T-helper 22 cell (primary cell): ENCODE measurements around the gene POLD1.
"Not testable (repeated sequence)": the region's sequence is repeated elsewhere in the genome, so short reads cannot be mapped to it uniquely, and the experiment has no call there.

Experiments
- DNase-seq: peaks from one replicate; pipeline ENCODE4 v3.0.0-alpha.2; 2020; ENCODE audit warnings: low read depth

The POLD1 gene

DNA sequence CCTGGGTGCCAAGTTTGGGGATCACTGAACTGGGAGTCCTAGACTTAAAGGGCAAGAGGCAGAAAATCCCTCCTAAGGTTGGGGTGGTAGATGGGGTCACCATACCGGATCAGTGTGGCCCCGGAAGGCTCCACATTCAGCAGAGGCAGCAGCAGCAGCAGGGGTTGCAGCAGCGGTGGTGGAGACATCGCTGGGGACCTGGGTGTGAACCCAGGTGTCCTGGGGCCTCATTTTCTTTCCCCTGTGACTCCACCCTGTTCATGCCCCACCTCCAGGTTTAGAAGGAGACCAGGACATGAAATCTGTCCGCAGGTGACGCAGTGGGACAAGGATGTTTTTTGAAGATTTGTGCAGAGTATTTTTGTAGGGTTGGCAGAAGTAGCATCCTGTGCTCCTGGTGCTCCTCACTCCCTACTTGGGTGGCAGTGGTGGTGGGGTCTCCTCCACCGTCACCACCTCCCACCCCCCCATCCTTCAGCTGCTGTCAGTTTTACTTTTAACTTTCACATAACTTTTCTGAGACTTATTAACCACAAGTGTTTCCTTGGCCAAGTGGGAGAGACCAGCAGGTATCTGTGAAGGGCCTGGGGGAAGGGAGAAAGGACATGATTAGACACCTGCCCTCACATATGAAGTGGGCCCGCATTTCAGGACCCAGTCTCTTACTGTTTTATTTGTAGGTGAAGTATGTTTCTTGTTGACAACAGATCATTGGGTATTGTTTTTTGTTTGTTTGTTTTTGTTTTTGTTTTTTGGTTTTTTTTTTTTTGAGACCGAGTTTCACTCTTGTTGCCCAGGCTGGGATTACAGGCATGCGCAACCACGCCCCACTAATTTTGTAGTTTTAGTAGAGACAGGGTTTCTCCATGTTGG is 18.5 kb upstream of the POLD1 start, which contains the start of gene NAPSA:
NAPSA (minus strand) TSS at position 206 of the 873 bp plus-strand sequence; CDS start at position 188, 18 bp downstream.
- no peak for DNase-seq

GRCh38 chr19:50368649-50369570 is 15.2 kb upstream of the POLD1 start:
- peak; percentile 39 for DNase-seq

DNA sequence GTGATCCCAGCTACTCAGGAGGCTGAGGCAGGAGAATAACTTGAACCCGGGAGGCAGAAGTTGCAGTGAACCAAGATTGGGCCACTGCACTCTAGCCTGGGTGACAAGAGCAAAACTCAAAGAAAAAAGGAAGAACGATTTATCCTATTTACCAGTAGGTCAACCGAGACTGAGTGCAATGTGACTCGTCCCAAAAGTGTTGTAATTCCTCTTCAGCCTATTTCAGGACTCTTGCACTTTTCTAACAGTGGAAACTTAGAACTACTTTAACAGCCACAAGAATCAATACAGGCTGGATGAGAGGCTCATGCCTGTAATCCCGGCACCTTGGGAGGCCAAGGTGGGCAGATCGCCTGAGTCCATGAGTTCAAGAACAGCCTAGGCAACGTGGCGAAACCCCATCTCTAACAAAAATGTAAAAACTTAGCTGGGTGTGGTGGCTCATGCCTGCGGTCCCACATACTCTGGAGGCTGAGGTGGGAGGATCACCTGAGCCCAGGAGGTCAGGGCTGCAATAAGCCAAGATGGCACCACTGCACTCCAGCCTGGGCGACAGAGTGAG is 12.2 kb upstream of the POLD1 start:
- DNase-seq: no peak

DNA sequence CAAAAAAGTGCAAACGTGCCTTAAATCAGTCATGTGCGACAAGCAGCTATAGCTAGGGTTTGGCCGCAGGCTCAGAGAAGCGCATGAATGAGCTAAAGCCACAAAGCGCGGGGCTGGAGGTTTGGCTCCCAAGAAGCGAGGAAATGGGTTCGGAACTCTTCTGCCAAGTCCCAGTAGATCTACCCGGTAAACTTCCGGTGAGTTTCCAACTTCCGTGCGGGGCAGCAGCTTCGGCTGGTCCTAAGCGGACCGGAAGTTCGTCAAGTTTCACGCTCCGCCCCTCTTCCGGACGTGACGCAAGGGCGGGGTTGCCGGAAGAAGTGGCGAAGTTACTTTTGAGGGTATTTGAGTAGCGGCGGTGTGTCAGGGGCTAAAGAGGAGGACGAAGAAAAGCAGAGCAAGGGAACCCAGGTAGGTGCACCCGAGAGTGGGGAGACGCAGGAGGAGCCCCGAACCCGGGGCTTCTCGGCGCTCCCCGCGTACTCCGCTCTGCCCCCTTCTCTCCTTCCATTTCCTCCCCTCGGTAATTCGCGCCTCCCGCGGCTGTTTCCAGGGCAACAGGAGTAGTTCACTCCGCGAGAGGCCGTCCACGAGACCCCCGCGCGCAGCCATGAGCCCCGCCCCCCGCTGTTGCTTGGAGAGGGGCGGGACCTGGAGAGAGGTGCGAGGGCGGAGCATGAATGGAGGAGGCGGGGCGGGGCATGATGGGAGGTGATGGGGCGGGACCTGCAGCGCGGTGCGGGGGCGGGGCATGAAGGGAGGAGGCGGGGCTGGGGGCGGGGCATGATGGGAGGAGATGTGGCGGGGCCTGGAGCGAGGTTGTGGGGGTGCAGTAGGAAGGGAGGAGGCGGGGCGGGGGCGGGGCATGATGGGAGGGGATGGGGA is 7.7 kb upstream of the POLD1 start, which contains the start of gene NR1H2:
NR1H2 (plus strand) TSS at position 292 of the 885 bp plus-strand sequence. CDS start 1,149 bp downstream, outside the sequence.
- peak; percentile 88 for DNase-seq

DNA sequence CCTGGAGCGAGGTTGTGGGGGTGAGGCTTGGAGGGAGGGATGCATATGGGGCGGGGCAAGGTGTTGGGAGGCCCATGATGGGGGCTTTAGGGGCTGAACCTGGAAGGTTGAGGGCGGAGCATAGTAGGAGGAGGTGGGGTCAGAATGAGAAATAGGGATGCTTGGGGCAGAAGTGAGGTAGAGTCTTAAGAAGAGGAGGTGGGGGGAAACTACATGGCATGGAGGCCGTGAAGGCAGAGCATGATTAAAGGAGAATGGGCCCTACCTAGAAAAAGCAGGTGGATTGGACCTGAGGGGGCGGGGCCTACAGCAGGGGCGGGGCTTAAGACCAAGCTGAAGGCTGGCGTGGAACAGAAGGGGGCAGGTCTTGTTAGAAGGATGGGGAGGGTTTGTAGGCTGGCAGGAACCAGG is 7.1 kb upstream of the POLD1 start:
- peak; percentile 36 for DNase-seq

DNA sequence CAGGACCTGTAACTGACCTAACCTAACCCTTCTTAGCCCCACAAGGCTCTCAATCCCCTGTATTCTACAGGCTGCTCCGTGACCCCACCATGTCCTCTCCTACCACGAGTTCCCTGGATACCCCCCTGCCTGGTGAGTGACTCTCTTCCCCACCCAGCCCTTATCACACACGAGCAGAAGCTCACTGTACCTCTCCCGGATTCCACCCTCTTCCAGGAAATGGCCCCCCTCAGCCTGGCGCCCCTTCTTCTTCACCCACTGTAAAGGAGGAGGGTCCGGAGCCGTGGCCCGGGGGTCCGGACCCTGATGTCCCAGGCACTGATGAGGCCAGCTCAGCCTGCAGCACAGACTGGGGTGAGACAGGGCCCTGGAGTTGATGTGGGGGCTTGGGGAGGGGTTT is 6.6 kb upstream of the POLD1 start:
- no peak for DNase-seq

DNA sequence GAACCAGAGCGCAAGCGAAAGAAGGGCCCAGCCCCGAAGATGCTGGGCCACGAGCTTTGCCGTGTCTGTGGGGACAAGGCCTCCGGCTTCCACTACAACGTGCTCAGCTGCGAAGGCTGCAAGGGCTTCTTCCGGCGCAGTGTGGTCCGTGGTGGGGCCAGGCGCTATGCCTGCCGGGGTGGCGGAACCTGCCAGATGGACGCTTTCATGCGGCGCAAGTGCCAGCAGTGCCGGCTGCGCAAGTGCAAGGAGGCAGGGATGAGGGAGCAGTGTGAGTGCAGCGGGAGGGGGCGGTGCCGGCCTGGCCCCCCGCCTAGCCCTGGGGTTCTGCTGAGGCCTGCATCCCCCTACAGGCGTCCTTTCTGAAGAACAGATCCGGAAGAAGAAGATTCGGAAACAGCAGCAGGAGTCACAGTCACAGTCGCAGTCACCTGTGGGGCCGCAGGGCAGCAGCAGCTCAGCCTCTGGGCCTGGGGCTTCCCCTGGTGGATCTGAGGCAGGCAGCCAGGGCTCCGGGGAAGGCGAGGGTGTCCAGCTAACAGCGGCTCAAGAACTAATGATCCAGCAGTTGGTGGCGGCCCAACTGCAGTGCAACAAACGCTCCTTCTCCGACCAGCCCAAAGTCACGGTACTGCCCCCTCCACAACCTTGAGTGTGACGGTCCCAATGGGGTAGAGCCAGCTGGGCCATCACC is 5.8 kb upstream of the POLD1 start:
- no peak for DNase-seq

GRCh38 chr19:50378863-50379236 is 5.3 kb upstream of the POLD1 start:
- no peak for DNase-seq

GRCh38 chr19:50379602-50380001 is 4.5 kb upstream of the POLD1 start:
- no peak for DNase-seq

DNA sequence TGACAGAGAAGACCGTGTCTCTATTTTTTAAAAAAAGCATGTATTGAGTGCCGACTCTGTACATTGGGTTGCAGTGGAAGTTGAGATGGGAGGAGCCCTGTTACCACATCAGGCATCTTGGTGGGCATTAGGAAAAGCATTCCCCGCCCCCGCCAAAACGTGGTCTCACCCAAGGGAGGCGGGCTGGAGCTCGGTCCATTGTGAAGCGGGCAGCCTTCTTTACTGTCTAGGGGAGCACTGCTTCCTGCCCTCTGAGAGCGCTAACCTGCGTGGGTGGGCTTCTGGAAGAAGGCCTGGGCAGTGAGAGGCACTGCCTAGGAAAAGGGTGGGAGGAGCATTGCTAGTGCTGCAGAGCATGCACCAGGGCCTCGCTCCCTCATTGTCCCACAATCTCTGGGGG is 4.0 kb upstream of the POLD1 start:
- no peak for DNase-seq

GRCh38 chr19:50380751-50381151 is 3.4 kb upstream of the POLD1 start:
- no peak for DNase-seq

GRCh38 chr19:50381881-50382729 is 2.0 kb upstream of the POLD1 start:
- DNase-seq: no peak

GRCh38 chr19:50383001-50383851 is 921 bp upstream of the POLD1 start:
- no peak for DNase-seq

DNA sequence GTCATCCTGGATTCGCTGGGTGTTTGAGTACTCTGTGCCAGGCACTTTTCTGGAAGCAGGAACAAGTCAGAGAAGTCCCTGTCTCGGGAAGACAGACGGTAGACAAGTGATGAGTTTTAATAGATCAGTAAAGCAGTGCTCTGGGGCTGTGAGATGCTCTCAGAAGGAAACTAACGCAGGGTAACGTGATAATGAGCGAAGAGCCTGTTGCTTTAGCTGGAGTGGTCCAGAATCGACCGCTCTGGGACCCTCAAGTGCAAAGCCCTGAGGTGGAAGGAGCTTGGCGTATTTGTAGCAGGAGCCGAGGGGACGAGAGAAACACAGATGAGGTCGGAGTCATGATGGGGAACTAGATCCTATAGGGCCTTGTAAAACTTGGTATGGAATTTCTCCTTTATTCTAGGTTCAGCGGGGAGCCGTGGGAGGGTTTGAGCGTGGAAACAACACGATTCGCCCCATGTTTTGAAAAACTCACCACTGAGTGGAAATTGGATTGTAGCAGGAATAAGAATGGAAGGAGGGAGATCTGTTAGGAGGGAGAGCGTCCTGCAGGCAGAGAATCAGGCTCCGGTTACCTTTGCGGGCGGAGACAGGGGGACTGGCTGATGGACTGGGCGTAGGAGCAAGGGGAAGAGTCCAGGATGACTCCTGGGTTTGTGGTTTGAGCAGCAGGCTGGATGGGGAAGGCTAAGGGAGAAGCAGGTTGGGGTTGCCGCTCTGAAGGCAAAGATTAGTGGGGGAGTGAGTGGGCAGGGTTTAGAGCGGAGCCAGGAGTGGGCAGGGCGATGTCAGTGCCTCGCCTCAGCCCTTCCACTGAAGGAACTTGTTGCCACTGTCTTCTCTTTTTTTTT is 763 bp downstream of the POLD1 start:
- DNase-seq: no peak

DNA sequence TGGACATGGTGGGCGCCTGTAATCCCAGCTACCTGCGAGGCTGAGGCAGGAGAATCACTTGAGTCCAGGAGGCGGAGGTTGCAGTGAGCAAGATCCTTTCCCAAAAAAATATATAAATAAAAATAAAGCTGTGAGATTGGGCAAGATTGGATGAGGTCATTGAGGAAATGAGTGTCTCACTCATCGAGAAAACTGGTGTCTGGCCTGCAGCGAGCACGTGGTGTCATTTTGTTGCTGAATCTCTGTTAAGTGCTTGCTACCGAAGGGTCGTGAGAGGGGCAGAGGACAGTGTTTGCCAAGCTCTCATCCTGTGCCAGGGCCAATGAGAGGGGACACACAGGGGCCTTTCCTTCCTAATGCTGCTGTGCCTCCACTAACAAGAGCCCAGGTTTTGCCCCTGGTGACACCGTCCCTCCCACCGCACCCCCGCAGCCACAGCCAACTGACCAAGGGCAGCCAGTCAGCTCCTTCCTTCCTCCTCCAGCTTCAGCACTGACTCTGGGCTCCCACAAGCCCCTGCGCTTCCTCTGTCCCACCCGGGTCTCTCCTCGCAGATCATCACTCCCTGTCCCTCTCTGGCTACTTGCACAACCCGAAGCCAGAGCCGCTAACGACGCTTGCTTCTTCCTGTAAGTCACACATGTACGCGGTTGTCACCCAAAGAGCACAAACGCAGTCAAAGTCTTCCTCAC is 3.2 kb downstream of the POLD1 start:
- DNase-seq: no peak

- no peak for DNase-seq
Measured at GRCh38 chr19:50387868-50388245, 3.7 kb downstream of the POLD1 start.

DNA sequence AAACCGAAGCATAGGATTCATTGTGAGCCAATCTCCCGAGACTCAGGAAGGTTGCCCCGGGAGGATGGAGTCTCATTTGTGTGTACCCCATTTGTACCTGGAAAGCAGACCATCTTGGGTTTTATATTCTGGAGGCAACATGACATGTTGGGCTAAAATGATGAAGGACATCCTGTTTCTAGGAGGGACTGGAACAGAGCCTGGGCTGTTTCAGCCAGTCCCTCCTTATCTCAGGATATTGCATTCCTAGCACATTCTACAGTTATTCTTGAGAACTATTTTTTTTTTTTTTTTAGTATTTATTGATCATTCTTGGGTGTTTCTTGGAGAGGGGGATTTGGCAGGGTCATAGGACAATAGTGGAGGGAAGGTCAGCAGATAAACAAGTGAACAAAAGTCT is 6.1 kb downstream of the POLD1 start:
- DNase-seq: not testable (repeated sequence)
